HepG2 (cell line): ENCODE measurements around the gene ADAMTS13. TPM values are rescaled to one million over a fixed set of nuclear protein-coding genes. Genes with fewer than 3 reads are reported as not detected.

Experiments
- ATF7 ChIP-seq, 2 experiments: fragments of 450-650 bp in 1 of 2; sonication (generic) in 1 of 2; formaldehyde crosslinking in 1 of 2; IDR thresholded peaks; 2 replicates each; pipeline versions ENCODE4 v1.4.0 to v1.6.1; 2016 to 2020; ENCODE audit warnings: antibody characterized with exemption in 1 of 2, mild to moderate bottlenecking in 1 of 2, missing genetic modification reagents in 1 of 2
- CEBPB ChIP-seq: IDR thresholded peaks from 2 replicates; pipeline ENCODE4 v1.6.1; 2011; ENCODE audit warnings: low read depth, low read length, improper control_type of control experiment, borderline replicate concordance
- CENPT ChIP-seq: sonication (generic); formaldehyde crosslinking; IDR thresholded peaks from 2 replicates; pipeline ENCODE4 v1.8.0; 2022; ENCODE audit warnings: low read depth, mild to moderate bottlenecking, moderate library complexity, missing genetic modification reagents
- FOXC1 ChIP-seq: sonication (generic); formaldehyde crosslinking; IDR thresholded peaks from 2 replicates; pipeline ENCODE4 v1.8.0; 2022; ENCODE audit warnings: mild to moderate bottlenecking, missing genetic modification reagents, borderline replicate concordance
- KAT8 ChIP-seq: IDR thresholded peaks from 2 replicates; pipeline ENCODE4 v1.6.1; 2016; ENCODE audit warnings: missing genetic modification reagents, missing compliant biosample characterization
- NFKBIZ ChIP-seq: IDR thresholded peaks from 2 replicates; pipeline ENCODE4 v1.6.1; 2018; ENCODE audit warnings: missing genetic modification reagents, missing compliant biosample characterization
- PRPF4 ChIP-seq: fragments of 200-400 bp; formaldehyde crosslinking; IDR thresholded peaks from 2 replicates; pipeline ENCODE4 v1.6.1; 2016; ENCODE audit warnings: low read length, low read depth; ENCODE audit not compliant: poor library complexity, severe bottlenecking
- RFX1 ChIP-seq: fragments of 450-650 bp; IDR thresholded peaks from 2 replicates; pipeline ENCODE4 v1.6.1; 2017
- SMAD1 ChIP-seq: sonication (generic); formaldehyde crosslinking; IDR thresholded peaks from 2 replicates; pipeline ENCODE4 v1.4.0; 2020; ENCODE audit warnings: missing genetic modification reagents, low read depth, mild to moderate bottlenecking, borderline replicate concordance
- SP1 ChIP-seq, 2 experiments: fragments of 450-650 bp in 1 of 2; sonication (generic) in 1 of 2; formaldehyde crosslinking in 1 of 2; IDR thresholded peaks; 2 replicates each; pipeline versions ENCODE4 v1.4.0 to v1.6.1; 2016 to 2020; ENCODE audit warnings: missing genetic modification reagents in 1 of 2
- TMF1 ChIP-seq: sonication (generic); formaldehyde crosslinking; IDR thresholded peaks from 2 replicates; pipeline ENCODE4 v1.8.1; 2022; ENCODE audit warnings: low read depth, missing genetic modification reagents
- TSC22D2 ChIP-seq: sonication (generic); formaldehyde crosslinking; IDR thresholded peaks from 2 replicates; pipeline ENCODE4 v1.5.1; 2020; ENCODE audit warnings: missing genetic modification reagents, mild to moderate bottlenecking, borderline replicate concordance
- ZNF431 ChIP-seq: sonication (generic); formaldehyde crosslinking; IDR thresholded peaks from 2 replicates; pipeline ENCODE4 v1.9.0; 2022; ENCODE audit warnings: missing genetic modification reagents, low read depth, mild to moderate bottlenecking, borderline replicate concordance
- ZNF607 ChIP-seq: sonication (generic); formaldehyde crosslinking; IDR thresholded peaks from 2 replicates; pipeline ENCODE4 v1.5.1; 2020; ENCODE audit warnings: missing genetic modification reagents, mild to moderate bottlenecking, borderline replicate concordance
- ZNF746 ChIP-seq: sonication (generic); formaldehyde crosslinking; IDR thresholded peaks from 2 replicates; pipeline ENCODE4 v1.8.0; 2022; ENCODE audit warnings: mild to moderate bottlenecking, missing genetic modification reagents
- ZNF776 ChIP-seq: sonication (generic); formaldehyde crosslinking; IDR thresholded peaks from 2 replicates; pipeline ENCODE4 v1.4.0; 2020; ENCODE audit warnings: mild to moderate bottlenecking, missing genetic modification reagents
- polyA plus RNA-seq, 8 experiments: library from polyadenylated mRNA; depleted of rRNA in 3 of 8; stranded (reverse) in 7 of 8; unstranded in 1 of 8; fragments of >200 nt; fragmentation: Illumina TruSeq in 4 of 8; extraction: Trizol in 4 of 8; gene quantifications; 2 replicates each; pipeline versions ENCODE4 v1.2.1 to v1.2.3, GENCODE V29; 2011 to 2016; ENCODE audit warnings: low read depth in 4 of 8, missing spikeins in 1 of 8, mixed read lengths in 1 of 8; ENCODE audit not compliant: insufficient read depth in 1 of 8
- total RNA-seq, 5 experiments: library from RNA; depleted of rRNA; stranded (reverse); fragments of >200 nt; fragmentation: Illumina TruSeq; extraction: Trizol; gene quantifications; 2 replicates each; pipeline ENCODE4 v1.2.3, GENCODE V29; 2016; ENCODE audit warnings: low read depth in 1 of 5
- TF ChIP-seq, protein P1 (sequence below): sonication (generic); formaldehyde crosslinking; IDR thresholded peaks from 2 replicates; pipeline ENCODE4 v1.4.0; 2020; ENCODE audit warnings: missing genetic modification reagents, borderline replicate concordance
- TF ChIP-seq, protein P2 (sequence below): sonication (generic); formaldehyde crosslinking; IDR thresholded peaks from 2 replicates; pipeline ENCODE4 v1.5.0; 2020; ENCODE audit warnings: mild to moderate bottlenecking, missing genetic modification reagents
- TF ChIP-seq, protein P3 (sequence below): sonication (generic); formaldehyde crosslinking; IDR thresholded peaks from 2 replicates; pipeline ENCODE4 v1.5.0; 2020; ENCODE audit warnings: missing genetic modification reagents, mild to moderate bottlenecking, borderline replicate concordance

ADAMTS13 gene
- total and polyA plus RNA-seq, 2 of the 13 experiments (the other 11 are each of a cell fraction or from before 2014, with no cell fraction given): 0.91 to 4.5 TPM

DNA sequence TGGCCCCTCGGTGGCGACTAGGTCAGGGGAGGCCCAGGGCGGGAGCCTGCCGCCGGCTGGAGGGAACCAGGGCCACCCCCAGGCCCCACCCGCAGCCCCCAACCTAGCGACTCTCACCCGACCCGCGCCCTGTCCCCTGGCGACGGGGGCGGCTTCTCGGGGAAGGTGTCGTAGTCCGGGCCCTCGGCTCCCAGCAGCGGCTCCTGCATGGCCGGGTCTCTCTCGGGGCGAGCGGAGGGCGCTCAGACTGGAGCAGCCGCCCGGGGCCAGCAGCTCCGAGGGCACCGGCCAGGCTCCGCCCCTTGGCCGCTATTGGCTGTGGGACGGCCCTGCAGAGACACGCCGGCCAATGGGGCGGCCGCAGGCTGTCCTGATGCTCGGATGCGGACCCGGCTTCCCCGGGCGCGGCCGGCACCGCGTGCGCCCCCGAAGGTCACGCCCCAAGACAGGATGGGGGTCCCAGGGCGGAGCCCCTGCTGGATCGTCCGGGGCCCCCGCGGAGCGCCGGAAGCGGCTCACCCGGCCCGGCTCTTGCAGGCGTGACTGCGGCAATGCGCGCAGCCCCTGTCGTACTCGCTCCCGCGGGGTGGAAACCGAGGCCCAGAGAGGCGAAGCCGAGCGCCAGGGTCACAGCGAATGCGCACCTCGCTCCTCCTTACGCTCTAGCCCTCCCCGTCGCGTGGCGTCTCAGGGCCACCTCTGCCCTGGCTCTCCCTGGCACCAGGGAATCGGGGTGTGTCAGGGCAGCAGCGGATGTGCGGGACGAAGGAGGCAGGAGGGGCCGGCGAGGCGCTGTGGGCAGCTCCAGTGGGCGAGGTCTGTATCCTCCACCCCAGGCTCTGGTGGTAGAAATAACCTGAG lies 56.9 kb downstream of the ADAMTS13 start, which contains the start of gene SLC2A6 (continued):
- TF ChIP-seq, protein P1, sequence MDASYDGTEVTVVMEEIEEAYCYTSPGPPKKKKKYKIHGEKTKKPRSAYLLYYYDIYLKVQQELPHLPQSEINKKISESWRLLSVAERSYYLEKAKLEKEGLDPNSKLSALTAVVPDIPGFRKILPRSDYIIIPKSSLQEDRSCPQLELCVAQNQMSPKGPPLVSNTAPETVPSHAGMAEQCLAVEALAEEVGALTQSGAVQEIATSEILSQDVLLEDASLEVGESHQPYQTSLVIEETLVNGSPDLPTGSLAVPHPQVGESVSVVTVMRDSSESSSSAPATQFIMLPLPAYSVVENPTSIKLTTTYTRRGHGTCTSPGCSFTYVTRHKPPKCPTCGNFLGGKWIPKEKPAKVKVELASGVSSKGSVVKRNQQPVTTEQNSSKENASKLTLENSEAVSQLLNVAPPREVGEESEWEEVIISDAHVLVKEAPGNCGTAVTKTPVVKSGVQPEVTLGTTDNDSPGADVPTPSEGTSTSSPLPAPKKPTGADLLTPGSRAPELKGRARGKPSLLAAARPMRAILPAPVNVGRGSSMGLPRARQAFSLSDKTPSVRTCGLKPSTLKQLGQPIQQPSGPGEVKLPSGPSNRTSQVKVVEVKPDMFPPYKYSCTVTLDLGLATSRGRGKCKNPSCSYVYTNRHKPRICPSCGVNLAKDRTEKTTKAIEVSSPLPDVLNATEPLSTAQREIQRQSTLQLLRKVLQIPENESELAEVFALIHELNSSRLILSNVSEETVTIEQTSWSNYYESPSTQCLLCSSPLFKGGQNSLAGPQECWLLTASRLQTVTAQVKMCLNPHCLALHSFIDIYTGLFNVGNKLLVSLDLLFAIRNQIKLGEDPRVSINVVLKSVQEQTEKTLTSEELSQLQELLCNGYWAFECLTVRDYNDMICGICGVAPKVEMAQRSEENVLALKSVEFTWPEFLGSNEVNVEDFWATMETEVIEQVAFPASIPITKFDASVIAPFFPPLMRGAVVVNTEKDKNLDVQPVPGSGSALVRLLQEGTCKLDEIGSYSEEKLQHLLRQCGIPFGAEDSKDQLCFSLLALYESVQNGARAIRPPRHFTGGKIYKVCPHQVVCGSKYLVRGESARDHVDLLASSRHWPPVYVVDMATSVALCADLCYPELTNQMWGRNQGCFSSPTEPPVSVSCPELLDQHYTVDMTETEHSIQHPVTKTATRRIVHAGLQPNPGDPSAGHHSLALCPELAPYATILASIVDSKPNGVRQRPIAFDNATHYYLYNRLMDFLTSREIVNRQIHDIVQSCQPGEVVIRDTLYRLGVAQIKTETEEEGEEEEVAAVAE (CRISPR knock-in tag): no peak
- TF ChIP-seq, protein P2, sequence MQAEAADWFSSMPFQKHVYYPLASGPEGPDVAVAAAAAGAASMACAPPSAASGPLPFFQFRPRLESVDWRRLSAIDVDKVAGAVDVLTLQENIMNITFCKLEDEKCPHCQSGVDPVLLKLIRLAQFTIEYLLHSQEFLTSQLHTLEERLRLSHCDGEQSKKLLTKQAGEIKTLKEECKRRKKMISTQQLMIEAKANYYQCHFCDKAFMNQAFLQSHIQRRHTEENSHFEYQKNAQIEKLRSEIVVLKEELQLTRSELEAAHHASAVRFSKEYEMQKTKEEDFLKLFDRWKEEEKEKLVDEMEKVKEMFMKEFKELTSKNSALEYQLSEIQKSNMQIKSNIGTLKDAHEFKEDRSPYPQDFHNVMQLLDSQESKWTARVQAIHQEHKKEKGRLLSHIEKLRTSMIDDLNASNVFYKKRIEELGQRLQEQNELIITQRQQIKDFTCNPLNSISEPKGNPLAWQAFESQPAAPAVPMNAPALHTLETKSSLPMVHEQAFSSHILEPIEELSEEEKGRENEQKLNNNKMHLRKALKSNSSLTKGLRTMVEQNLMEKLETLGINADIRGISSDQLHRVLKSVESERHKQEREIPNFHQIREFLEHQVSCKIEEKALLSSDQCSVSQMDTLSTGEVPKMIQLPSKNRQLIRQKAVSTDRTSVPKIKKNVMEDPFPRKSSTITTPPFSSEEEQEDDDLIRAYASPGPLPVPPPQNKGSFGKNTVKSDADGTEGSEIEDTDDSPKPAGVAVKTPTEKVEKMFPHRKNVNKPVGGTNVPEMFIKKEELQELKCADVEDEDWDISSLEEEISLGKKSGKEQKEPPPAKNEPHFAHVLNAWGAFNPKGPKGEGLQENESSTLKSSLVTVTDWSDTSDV (CRISPR knock-in tag): peak; percentile 19; the same call in 1 of the 2 replicates
- no peak for TF ChIP-seq TMF1 (CRISPR knock-in tag)
- 0 out of 2 replicates have a peak, but pooled peaks have one; percentile 20 for TF ChIP-seq NFKBIZ (CRISPR knock-in tag)
- no peak for TF ChIP-seq ATF7 (IDR thresholded peaks at IDR 0.05)
- TF ChIP-seq ATF7 (CRISPR knock-in tag; IDR thresholded peaks at IDR 0.05): 0 out of 2 replicates have a peak, but pooled peaks have one; percentile 26
- no peak for TF ChIP-seq PRPF4
- TF ChIP-seq ZNF607 (CRISPR knock-in tag): no peak
- TF ChIP-seq SP1 (IDR thresholded peaks at IDR 0.05): no peak
- TF ChIP-seq SP1 (CRISPR knock-in tag; IDR thresholded peaks at IDR 0.05): peak; percentile 64; the same call in 1 of the 2 replicates
- TF ChIP-seq SMAD1: 0 out of 2 replicates have a peak, but pooled peaks have one; percentile 30
- TF ChIP-seq TSC22D2: 0 out of 2 replicates have a peak, but pooled peaks have one; percentile 34
- no peak for TF ChIP-seq CEBPB
- peak; percentile 86 for TF ChIP-seq ZNF776 (CRISPR knock-in tag)
- TF ChIP-seq ZNF431 (CRISPR knock-in tag): no peak
- peak; percentile 41; the same call in 1 of the 2 replicates for TF ChIP-seq KAT8 (CRISPR knock-in tag)
- no peak for TF ChIP-seq CENPT (CRISPR knock-in tag)
- 0 out of 2 replicates have a peak, but pooled peaks have one; percentile 29 for TF ChIP-seq ZNF746 (CRISPR knock-in tag)
- no peak for TF ChIP-seq RFX1
- TF ChIP-seq, protein P3, sequence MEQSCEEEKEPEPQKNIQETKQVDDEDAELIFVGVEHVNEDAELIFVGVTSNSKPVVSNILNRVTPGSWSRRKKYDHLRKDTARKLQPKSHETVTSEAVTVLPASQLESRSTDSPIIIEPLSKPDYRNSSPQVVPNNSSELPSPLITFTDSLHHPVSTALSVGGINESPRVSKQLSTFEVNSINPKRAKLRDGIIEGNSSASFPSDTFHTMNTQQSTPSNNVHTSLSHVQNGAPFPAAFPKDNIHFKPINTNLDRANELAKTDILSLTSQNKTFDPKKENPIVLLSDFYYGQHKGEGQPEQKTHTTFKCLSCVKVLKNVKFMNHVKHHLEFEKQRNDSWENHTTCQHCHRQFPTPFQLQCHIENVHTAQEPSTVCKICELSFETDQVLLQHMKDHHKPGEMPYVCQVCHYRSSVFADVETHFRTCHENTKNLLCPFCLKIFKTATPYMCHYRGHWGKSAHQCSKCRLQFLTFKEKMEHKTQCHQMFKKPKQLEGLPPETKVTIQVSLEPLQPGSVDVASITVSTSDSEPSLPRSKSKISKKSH (CRISPR knock-in tag): peak; percentile 40; the same call in 1 of the 2 replicates
- 0 out of 2 replicates have a peak, but pooled peaks have one; percentile 60 for TF ChIP-seq FOXC1
